Mesenchymal stem cell (in vitro differentiated cells and primary cell): Measurements from ENCODE around the gene HAND2.
A peak's percentile ranks its signal among the peaks of the same experiment; 100 is the strongest.

Source experiments
- DNase-seq: peaks from one replicate; pipeline ENCODE4 v3.0.0-alpha.2; 2013
- H2AFZ ChIP-seq: one replicate; pipeline ENCODE4 v1.6.1; 2013; ENCODE audit warnings: low read depth, mild to moderate bottlenecking, control low read depth, inconsistent platforms, low read length, moderate library complexity
- H2AK5ac ChIP-seq: 2 replicates; pipeline ENCODE4 v1.6.1; 2013; ENCODE audit warnings: low read length, moderate library complexity, mild to moderate bottlenecking, inconsistent platforms; ENCODE audit not compliant: severe bottlenecking
- H2BK120ac ChIP-seq: one replicate; pipeline ENCODE4 v1.6.1; 2013; ENCODE audit warnings: low read depth, mild to moderate bottlenecking, inconsistent platforms, low read length, moderate library complexity
- H2BK12ac ChIP-seq, 2 experiments: one replicate each; pipeline ENCODE4 v1.6.1; 2013; ENCODE audit warnings: inconsistent platforms in 2 of 2, low read length in 2 of 2, mild to moderate bottlenecking in 2 of 2, moderate library complexity in 2 of 2, control low read depth in 1 of 2
- H2BK15ac ChIP-seq: one replicate; pipeline ENCODE4 v1.6.1; 2013; ENCODE audit warnings: mild to moderate bottlenecking, low read depth, inconsistent platforms; ENCODE audit not compliant: poor library complexity, severe bottlenecking
- H2BK5ac ChIP-seq: 2 replicates; pipeline ENCODE4 v1.6.1; 2013; ENCODE audit warnings: low read depth, mild to moderate bottlenecking, low read length, control low read depth, inconsistent platforms; ENCODE audit not compliant: poor library complexity, severe bottlenecking
- H3K14ac ChIP-seq, 2 experiments: one replicate each; pipeline ENCODE4 v1.6.1; 2013; ENCODE audit warnings: inconsistent platforms in 2 of 2, low read length in 2 of 2, control low read depth in 1 of 2, mild to moderate bottlenecking in 1 of 2, moderate library complexity in 1 of 2
- H3K18ac ChIP-seq, 2 experiments: one replicate each; pipeline ENCODE4 v1.6.1; 2013; ENCODE audit warnings: inconsistent platforms in 2 of 2, low read length in 2 of 2, control low read depth in 1 of 2, low read depth in 1 of 2, mild to moderate bottlenecking in 1 of 2
- H3K23ac ChIP-seq, 2 experiments: one replicate each; pipeline ENCODE4 v1.6.1; 2013; ENCODE audit warnings: inconsistent platforms in 2 of 2, low read length in 2 of 2, mild to moderate bottlenecking in 2 of 2, moderate library complexity in 2 of 2, control low read depth in 1 of 2
- H3K27ac ChIP-seq: 2 replicates; pipeline ENCODE4 v1.5.1; 2013; ENCODE audit warnings: mild to moderate bottlenecking, moderate library complexity, low read length, control low read depth, inconsistent platforms; ENCODE audit not compliant: poor library complexity, severe bottlenecking
- H3K27me3 ChIP-seq, 2 experiments: 2 replicates each; pipeline versions ENCODE4 v1.6.1 to v1.7.0; 2013; ENCODE audit warnings: low read length in 2 of 2, mild to moderate bottlenecking in 2 of 2, moderate library complexity in 2 of 2, control low read depth in 1 of 2, inconsistent platforms in 1 of 2; ENCODE audit not compliant: control insufficient read depth in 1 of 2, insufficient read depth in 1 of 2
- H3K36me3 ChIP-seq, 2 experiments: 2 replicates each; pipeline versions ENCODE4 v1.6.1 to v1.7.0; 2013; ENCODE audit warnings: low read length in 2 of 2, control low read depth in 1 of 2, inconsistent platforms in 1 of 2, low read depth in 1 of 2, mild to moderate bottlenecking in 1 of 2; ENCODE audit not compliant: insufficient read depth in 2 of 2, control insufficient read depth in 1 of 2
- H3K4ac ChIP-seq, 2 experiments: one replicate each; pipeline ENCODE4 v1.6.1; 2013; ENCODE audit warnings: inconsistent platforms in 2 of 2, low read length in 2 of 2, mild to moderate bottlenecking in 2 of 2, moderate library complexity in 2 of 2, control low read depth in 1 of 2, low read depth in 1 of 2
- H3K4me1 ChIP-seq: 2 replicates; pipeline ENCODE4 v1.6.1; 2013; ENCODE audit warnings: low read depth, low read length, control low read depth; ENCODE audit not compliant: control insufficient read depth, insufficient read depth
- H3K4me2 ChIP-seq: 2 replicates; pipeline ENCODE4 v1.6.1; 2013; ENCODE audit warnings: low read length, mild to moderate bottlenecking, inconsistent platforms; ENCODE audit not compliant: poor library complexity, severe bottlenecking
- H3K4me3 ChIP-seq, 2 experiments: 2 replicates each; pipeline versions ENCODE4 v1.5.1 to v1.7.0; 2013; ENCODE audit warnings: low read length in 2 of 2, mild to moderate bottlenecking in 2 of 2, control low read depth in 1 of 2, low read depth in 1 of 2; ENCODE audit not compliant: insufficient read depth in 1 of 2
- H3K79me1 ChIP-seq: replicated peaks from 2 replicates; pipeline ENCODE4 v1.6.1; 2013; ENCODE audit warnings: mild to moderate bottlenecking, control low read depth, low read length, inconsistent platforms; ENCODE audit not compliant: poor library complexity, severe bottlenecking
- H3K9ac ChIP-seq: 2 replicates; pipeline ENCODE4 v1.7.0; 2013; ENCODE audit warnings: mild to moderate bottlenecking, low read length, moderate library complexity
- H3K9me3 ChIP-seq: 2 replicates; pipeline ENCODE4 v1.7.0; 2013; ENCODE audit warnings: mild to moderate bottlenecking, low read length; ENCODE audit not compliant: control insufficient read depth
- H4K8ac ChIP-seq: one replicate; pipeline ENCODE4 v1.6.1; 2013; ENCODE audit warnings: inconsistent platforms, mild to moderate bottlenecking, low read length, moderate library complexity
- H4K91ac ChIP-seq: one replicate; pipeline ENCODE4 v1.6.1; 2013; ENCODE audit warnings: mild to moderate bottlenecking, low read length, inconsistent platforms
- WGBS: methylation state at CpG from one replicate; pipeline ENCODE4 v1.1.7; 2013; ENCODE audit warnings: mixed read lengths; 5-methylcytosine and 5-hydroxymethylcytosine counted together

Gene HAND2

DNA sequence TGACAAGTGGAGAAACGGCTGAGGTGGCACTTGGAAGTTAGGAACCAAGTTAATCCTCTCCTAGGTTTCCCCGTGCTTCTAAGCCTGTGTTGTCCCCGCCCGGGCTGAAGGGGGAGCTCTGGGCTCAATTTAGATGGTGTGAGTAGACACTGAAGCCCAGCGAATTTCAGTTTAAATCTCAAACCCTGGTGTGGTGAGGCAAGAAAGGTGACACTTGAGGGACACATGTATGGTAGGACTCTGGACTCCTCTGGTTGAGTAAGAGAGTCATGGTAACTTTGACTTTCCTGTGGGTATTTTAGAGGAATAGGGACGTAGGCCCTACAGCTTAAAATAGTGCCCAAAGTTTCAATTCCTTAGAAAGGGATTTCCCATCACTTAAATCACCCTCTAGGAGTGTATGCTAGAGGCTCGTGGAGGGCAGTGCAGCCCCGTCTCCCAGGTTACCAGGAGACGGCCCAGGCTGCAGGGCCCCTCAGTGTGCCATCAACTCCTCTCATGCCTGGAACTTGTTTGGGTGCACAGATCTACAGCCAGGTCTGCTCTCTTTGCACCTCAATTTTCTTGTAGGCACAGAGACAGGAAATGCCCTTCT, 24.0 kb downstream of the HAND2 start:
- peak overlapping the region; percentile 72 for H4K91ac ChIP-seq
- no peak overlapping the region for H2AK5ac ChIP-seq
- H3K4me1 ChIP-seq: peaks cover 10% of the 10 kb centered on the region
- peak overlapping the region in 1 of 2 experiments; percentile 47 for H2BK12ac ChIP-seq
- no peak overlapping the region for H2BK5ac ChIP-seq
- peaks cover 7% of the 10 kb centered on the region in 2 experiments for H3K36me3 ChIP-seq
- peaks cover 18 to 96% of the 10 kb centered on the region in 2 experiments for H3K27me3 ChIP-seq
- peak overlapping the region in 1 of 2 experiments; percentile 44 for H3K4ac ChIP-seq
- no peak overlapping the region for H2BK15ac ChIP-seq
- H3K9me3 ChIP-seq: no peaks in the 10 kb centered on the region
- peak overlapping the region; percentile 82 for H2BK120ac ChIP-seq
- H3K14ac ChIP-seq: no peak overlapping the region
- 16% methylated on average over 8 of the region's 9 CpGs for WGBS
- no peak overlapping the region for H3K4me3 ChIP-seq
- no peak overlapping the region for H3K27ac ChIP-seq
- no peak overlapping the region for H3K4me2 ChIP-seq
- H3K18ac ChIP-seq: peak overlapping the region in 1 of 2 experiments; percentile 69
- no peak overlapping the region for H3K23ac ChIP-seq
- peak overlapping the region; percentile 19 for H4K8ac ChIP-seq
- peak overlapping the region; percentile 12 for H3K9ac ChIP-seq
- no peak overlapping the region for H2AFZ ChIP-seq
- DNase-seq: peak; percentile 77
- H3K79me1 ChIP-seq: no peaks in the 10 kb centered on the region

DNA sequence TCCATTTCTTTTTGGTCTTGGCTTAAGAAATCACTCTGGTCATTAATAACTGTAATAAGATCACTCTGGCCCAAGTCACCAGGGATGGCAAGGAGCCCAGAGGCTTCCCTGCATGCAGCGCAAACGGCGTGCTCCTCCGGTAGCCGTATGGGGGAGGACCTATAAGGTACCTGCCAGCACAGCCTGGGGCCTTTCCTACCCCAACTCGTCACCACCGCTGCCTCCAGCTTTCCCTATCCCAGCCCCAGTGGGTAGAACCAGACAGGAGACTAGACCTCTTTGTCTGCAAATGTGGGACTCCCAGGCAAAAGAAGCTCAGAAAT, 25.9 kb downstream of the HAND2 start:
- Histone ChIP-seq H3K23ac (no peak overlapping the region), H2BK12ac (no peak overlapping the region), H3K14ac (no peak overlapping the region), H2BK120ac (no peak overlapping the region), H4K8ac (no peak overlapping the region), H3K79me1 (no peaks in the 10 kb centered on the region), H3K4me3 (peak overlapping the region in 1 of 2 experiments; percentile 30), H2AK5ac (no peak overlapping the region), H3K4ac (no peak overlapping the region), H3K9me3 (no peaks in the 10 kb centered on the region), H3K27me3 (peaks cover 20 to 99% of the 10 kb centered on the region in 2 experiments), H3K27ac (no peak overlapping the region), H2BK15ac (peak overlapping the region; percentile 15), H3K4me1 (peaks cover 15% of the 10 kb centered on the region), H3K4me2 (no peak overlapping the region), H2BK5ac (no peak overlapping the region), H3K9ac (no peak overlapping the region), H3K18ac (no peak overlapping the region), H4K91ac (no peak overlapping the region), H2AFZ (no peak overlapping the region), H3K36me3 (peaks cover 0 to 3% of the 10 kb centered on the region in 2 experiments)
- WGBS: 82% methylated on average over 7 of the region's 7 CpGs
- DNase-seq: no peak

- Histone ChIP-seq H2AFZ (no peak overlapping the region), H3K18ac (no peak overlapping the region), H3K9me3 (no peaks in the 10 kb centered on the region), H3K4ac (no peak overlapping the region), H3K79me1 (no peaks in the 10 kb centered on the region), H4K91ac (no peak overlapping the region), H2AK5ac (no peak overlapping the region), H2BK5ac (no peak overlapping the region), H2BK120ac (no peak overlapping the region), H3K14ac (no peak overlapping the region), H3K4me2 (no peak overlapping the region), H2BK15ac (peak overlapping the region; percentile 49), H2BK12ac (no peak overlapping the region), H3K4me3 (peak overlapping the region in 1 of 2 experiments; percentile 30), H3K9ac (no peak overlapping the region), H3K27ac (no peak overlapping the region), H3K27me3 (peaks cover 20 to 99% of the 10 kb centered on the region in 2 experiments), H3K36me3 (peaks cover 0 to 2% of the 10 kb centered on the region in 2 experiments), H3K23ac (no peak overlapping the region), H4K8ac (no peak overlapping the region), H3K4me1 (peaks cover 14% of the 10 kb centered on the region)
- WGBS: 72% methylated on average over 12 of the region's 13 CpGs
- DNase-seq: no peak
These were observed 26.5 kb downstream of the HAND2 start for GRCh38 chr4:173503330-173504180.

DNA sequence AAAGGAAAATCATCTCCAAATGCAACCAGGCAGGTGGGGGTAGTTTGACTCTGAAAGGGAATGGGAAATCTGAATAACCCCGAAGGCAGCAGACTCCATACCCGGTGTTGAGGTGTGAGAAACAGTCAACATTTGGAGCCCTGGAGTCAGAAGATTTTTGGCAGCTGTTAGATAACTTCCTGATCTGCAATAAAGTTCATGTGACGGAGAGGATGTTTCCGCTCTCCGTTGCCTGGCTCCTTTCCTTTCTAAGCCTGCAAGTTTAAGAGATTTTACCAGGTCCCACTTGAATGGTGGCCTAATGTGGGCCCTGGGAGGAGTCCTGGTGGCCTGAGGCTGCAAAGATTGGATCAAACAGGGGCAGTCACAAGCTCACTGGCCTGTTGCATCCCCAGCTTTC, 27.7 kb downstream of the HAND2 start:
- Histone ChIP-seq H3K23ac (no peak overlapping the region), H3K4me3 (no peak overlapping the region), H2BK12ac (no peak overlapping the region), H3K27ac (no peak overlapping the region), H4K8ac (no peak overlapping the region), H2AFZ (no peak overlapping the region), H3K4me1 (peaks cover 14% of the 10 kb centered on the region), H2BK15ac (no peak overlapping the region), H3K4ac (no peak overlapping the region), H3K14ac (no peak overlapping the region), H2BK120ac (no peak overlapping the region), H3K79me1 (no peaks in the 10 kb centered on the region), H3K4me2 (no peak overlapping the region), H2AK5ac (no peak overlapping the region), H4K91ac (no peak overlapping the region), H2BK5ac (no peak overlapping the region), H3K9ac (no peak overlapping the region), H3K18ac (no peak overlapping the region), H3K9me3 (no peaks in the 10 kb centered on the region), H3K36me3 (no peaks in the 10 kb centered on the region), H3K27me3 (peaks cover 20 to 92% of the 10 kb centered on the region in 2 experiments)
- WGBS: 54% methylated on average over 5 of the region's 5 CpGs
- no peak for DNase-seq
